Superior temporal gyrus (tissue), 1 donor: ENCODE data around the gene HSP90AB1.

Source experiments
- DNase-seq: peaks from one replicate; pipeline ENCODE4 v3.0.0-alpha.2; 2016; ENCODE audit errors: extremely low spot score

Gene HSP90AB1

DNA sequence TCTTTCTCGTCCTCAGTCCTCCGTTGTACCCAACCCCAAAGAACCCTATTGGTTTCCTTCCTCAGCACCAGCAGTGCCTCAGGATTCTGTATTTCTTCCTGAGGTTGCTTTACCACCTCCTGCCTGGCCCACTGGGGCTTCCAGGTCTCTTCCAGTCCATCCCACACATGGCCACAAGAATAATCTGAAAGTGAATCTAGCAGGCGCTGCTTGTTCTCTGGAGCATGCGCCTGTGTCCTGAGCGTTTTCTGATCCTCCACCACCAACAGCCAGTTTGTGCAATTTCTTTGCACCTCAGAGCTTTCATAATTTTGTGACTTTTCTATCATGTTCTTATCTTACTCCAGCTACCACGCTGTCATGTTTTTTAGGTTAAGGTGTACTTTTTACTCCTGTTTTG lies 11.6 kb upstream of the HSP90AB1 start:
- no peak for DNase-seq

DNA sequence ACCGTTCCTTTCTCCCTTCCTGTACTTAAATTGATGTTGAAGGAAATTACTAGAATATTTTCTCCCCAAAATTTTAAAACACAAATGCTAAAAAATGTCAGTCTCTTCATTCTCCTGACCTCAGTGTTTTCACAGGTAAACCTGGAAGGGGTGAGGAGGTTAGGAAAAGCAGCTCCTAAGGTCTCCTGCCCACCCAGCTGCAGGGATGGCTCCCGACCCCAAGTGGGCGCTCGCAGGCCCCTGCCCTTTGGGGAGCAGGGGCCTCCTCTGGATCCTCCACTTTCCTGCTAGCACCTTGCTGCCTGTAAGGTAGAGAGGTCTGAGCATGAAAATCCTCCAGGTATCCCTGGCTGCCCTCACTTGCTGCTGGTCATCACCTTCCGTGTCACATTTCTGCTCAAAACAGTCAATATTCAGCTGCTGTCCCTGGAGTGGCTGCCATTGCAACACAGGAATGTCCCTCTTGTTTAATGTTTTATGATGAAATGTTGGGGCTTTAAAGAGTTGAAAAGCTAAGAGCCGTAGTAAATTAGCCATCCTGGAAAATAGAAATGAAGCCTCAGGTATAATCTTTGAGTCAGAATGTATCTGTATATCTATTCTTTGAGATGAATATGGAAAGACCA lies 10.9 kb upstream of the HSP90AB1 start:
- no peak for DNase-seq

DNA sequence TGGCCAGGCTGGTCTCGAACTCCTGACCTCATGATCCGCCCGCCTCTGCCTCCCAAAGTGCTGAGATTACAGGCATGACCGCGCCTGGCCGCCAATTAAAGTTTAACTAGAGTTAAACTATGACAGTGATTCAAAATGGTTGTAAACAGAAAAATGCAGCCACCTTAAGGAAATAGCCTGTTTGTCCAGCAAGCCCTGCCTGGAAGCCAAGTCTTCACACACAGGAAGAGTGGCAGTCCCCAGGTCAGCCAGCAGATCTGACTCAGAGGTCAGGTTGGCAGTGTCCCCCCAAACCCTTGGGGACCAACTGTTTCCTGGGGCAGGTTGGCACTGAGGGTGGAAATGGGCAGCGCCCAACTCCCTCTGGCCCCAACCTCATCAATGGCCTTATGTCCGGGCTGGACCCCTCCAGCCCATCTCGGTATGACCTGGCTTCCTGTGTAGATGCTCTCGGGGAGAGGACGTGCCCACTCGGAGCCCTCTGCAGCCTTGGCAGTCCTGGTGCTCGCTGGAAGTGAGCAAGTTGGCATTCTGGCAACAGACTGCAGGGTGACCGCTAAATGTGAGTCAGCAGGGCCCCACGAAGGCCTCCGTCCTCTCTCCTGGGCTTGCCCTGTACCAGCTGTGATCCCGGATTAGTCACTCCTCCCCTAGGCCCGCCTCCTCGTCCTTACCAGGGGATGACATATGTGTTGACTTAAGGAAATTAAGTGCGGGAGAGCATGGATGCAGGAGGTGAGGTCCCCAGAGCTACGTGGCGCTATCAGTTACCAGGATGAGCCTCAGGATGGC lies 9.7 kb upstream of the HSP90AB1 start:
- DNase-seq = peak; percentile 79

DNA sequence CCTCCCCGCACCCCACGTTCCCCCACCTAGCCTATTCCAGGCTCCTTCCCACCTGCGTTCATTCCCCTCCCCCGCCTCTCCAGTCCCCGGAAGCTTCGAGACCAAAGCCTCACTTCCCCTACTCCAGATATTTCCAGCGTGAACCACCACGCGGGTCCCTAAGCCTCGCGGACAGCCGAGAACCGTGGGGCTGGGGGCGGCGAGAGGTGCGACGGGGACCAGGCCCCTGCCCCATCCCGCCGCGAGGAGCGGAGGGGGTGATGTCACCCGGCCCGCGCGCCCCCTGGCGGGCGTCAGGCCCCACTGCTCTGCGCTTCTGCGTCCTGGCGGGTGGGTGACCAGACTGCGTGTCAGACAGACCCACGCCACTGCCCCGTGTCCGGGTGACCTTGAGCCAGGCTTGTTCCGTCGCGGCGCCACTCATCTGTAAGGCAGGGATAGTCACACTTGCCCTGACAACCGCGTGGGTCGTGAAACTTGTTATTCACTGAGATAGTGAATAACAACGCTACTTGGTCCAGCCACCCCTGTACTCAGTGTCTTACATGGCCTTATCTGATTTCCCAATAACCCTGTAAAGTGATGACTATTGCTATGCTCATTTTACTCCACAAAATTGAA lies 9.0 kb upstream of the HSP90AB1 start:
- DNase-seq = peak; percentile 88

DNA sequence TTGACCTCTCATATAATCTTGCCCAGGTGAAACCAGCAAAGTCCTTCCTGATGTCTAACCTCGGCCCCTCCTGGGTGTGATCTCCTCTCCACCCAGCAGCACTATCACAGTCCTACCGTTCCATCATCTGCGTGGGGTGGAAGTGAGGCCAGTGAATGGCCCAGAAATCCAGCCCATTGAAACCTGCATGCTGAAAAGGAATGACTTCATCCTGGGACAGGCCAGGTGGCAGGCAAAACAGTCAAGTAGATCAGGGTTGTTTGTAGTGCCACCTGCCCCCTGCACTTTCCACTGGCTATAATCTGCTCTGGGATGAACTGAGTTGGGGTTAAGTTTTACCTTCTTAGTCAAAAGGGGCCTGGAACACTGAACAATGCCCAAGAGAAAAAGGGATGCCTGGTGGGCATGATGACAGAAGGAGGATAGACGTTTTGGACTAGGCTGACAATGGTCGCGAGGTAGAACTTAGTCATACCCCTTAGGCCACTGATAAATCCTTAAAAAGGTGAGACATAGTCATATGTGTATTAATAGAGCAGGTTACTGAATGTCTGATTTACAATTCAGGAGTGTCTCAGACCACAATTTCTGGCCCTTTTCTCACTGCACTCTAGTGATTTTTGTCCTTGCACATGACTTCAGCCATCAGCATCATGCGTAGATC lies 8.1 kb upstream of the HSP90AB1 start:
- no peak for DNase-seq

DNA sequence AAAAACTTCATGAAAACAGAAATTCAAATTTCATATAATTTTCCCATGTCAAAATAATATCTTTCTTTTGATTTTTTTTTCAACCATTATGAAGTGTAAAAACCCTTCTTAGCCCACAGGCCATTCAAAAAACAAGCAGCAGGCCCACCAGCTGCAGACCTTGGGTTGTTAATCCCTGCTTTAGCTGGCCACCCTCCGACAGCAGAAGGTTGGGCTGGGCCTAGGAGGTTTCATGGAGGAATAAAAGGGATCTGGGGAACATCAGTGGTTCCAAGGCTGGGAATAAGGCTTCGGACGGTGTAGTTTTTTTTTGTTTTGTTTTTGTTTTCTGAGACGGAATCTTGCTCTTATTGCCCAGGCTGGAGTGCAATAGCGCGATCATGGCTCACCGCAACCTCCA lies 3.6 kb upstream of the HSP90AB1 start:
- no peak for DNase-seq

DNA sequence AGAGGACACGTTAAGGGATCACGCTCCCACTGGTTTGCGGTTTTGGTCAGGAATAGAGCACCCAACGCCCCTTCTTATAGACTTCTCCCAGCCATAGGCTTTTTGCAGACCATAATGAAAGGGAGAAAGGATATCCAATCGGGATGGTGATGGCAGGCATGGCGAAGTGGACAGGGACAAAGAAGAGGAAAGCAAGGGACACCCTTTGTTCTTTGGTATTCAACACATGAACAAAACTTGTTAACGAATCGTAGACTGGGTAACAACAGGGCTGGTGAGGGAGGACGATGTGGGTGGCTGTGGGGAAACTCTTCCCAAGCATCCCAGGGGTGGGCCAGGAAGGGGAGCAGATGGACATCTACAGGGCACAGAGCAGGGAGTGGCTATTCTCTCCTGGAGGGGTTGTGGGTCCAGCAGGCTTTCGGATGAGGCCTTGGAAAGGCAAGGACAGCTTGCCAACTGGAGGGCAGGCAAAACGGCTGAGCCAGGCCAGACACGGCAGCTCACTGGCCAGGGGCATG lies 1.4 kb upstream of the HSP90AB1 start:
- no peak for DNase-seq

DNA sequence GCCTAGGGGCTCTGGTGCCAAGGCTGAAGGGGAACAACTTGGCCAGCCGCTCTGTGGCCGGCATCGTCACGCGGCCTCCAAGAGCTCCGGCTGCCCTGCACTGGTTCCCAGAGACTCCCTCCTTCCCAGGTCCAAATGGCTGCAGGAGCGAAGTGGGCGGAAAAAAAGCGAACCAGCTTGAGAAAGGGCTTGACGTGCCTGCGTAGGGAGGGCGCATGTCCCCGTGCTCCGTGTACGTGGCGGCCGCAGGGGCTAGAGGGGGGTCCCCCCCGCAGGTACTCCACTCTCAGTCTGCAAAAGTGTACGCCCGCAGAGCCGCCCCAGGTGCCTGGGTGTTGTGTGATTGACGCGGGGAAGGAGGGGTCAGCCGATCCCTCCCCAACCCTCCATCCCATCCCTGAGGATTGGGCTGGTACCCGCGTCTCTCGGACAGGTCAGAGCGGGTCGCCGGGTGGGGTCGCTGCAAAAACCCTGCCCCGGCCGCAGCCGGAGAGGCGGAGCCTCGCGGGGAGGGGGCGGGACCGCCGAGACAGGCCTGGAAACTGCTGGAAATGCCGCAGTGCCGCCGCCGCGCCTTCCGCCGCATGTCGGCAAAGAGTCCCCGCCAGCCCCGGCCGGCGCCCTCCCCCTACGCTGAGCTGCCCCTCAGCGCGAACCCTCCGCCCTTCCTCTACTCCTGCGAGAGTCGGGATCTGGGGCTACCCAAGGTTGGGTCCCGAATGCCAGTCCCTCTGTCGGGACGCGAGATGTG lies 814 bp upstream of the HSP90AB1 start:
- peak; percentile 78 for DNase-seq

DNA sequence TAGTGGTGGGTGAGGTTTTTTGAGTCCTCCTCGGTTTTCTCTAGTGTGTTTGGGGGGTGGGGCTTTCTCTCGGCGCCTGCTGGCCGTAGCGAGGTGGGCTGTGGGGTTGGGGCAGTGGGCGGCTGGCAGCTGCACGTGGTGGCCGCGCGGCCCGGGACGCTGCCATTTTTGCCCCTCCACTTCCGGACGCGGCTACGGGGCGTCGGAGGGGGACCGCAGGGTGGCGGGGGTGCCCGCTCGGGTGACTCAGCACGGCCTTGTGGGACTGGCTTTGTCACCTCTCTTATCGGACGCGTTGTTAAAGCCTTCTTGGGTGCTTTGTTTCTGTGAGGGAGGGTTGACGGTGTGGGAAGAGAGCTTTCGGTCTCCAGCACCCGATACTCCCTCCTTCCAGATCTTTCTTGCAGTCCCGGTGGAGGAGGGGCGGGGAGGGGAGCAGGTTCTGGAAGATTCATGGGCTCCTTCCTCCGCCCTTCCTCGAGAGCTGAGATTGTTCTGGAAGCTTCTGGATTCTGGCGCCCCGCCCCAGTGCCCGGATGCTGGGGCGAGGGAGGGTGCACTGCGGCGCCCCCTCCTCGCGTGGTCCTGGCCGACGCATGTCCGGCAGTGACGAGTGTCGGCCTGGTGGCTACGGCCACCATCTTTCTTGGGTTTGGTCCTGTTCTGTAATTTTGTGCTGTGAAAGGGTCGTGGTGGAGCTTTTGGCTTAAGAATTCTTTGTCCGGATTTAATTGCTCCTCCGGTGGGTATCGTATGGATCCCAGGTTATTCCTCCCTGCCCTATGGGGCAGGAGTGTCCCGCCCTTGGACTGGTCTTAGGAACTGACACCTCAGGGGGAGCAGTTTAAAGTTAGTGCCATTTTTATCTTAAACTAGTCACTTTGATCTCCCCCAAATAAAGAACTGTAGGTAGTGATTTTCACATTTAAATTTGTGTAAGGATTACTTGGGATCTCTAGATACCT lies 719 bp downstream of the HSP90AB1 start:
- DNase-seq = peak; percentile 70

DNA sequence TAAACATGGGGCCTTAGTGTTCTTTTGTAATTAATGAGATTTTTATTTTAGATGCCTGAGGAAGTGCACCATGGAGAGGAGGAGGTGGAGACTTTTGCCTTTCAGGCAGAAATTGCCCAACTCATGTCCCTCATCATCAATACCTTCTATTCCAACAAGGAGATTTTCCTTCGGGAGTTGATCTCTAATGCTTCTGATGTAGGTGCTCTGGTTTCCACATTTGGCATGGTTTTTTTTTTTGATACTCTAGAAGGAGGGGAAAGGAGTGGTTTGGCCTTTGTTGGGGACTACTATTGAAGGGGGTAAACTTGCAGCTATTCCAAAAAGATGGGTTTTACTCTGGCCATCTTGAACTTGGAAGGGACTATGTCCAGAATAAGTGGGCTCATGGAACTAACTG lies 1.7 kb downstream of the HSP90AB1 start:
- DNase-seq = no peak

DNA sequence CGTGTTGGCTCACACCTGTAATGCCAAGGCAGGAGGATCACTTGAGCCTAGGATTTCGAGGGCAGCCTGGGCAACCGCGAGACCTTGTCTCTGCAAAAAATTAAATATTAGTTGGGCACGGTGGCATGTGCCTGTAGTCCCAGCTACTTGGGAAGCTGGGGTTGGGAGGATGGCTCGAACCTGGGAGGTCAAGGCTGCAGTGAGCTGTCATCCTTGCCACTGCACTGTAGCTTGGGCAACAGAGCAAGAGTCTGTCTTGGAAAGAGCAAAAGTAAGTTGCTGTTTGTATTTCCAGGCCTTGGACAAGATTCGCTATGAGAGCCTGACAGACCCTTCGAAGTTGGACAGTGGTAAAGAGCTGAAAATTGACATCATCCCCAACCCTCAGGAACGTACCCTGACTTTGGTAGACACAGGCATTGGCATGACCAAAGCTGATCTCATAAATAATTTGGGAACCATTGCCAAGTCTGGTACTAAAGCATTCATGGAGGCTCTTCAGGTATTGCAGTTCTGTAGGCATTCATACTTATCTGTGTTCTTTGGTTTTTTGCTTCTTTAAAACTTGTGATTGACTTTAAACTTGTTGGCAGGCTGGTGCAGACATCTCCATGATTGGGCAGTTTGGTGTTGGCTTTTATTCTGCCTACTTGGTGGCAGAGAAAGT lies 2.3 kb downstream of the HSP90AB1 start:
- no peak for DNase-seq

DNA sequence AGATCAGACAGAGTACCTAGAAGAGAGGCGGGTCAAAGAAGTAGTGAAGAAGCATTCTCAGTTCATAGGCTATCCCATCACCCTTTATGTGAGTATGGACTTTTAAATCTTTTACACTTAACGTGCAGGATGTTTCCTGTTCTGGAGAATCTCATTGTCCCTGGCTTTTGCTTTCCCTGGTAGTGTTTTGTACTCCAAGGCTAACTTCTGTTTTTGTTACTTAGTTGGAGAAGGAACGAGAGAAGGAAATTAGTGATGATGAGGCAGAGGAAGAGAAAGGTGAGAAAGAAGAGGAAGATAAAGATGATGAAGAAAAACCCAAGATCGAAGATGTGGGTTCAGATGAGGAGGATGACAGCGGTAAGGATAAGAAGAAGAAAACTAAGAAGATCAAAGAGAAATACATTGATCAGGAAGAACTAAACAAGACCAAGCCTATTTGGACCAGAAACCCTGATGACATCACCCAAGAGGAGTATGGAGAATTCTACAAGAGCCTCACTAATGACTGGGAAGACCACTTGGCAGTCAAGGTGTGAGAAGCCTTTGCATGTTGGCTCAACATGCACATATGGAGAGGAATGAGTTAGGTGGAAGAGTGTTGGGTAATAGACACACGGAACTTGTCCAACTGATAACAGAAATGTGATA lies 3.3 kb downstream of the HSP90AB1 start:
- DNase-seq = no peak

DNA sequence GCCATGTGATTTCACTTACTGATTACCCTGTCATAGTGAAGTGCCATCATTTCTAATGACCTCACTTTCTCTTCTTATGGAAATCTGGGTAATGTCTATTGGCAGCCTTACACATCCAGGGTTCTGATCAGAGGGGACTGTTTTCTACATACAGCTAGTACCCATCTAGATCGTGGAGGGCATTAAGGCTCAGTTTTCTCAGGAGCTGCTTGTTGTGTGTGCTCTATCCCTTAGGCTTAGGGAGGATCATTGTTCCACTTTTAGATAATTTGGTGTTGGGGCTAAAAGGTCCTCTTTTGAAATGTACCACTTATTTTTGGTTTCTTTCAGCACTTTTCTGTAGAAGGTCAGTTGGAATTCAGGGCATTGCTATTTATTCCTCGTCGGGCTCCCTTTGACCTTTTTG lies 3.8 kb downstream of the HSP90AB1 start:
- no peak for DNase-seq

DNA sequence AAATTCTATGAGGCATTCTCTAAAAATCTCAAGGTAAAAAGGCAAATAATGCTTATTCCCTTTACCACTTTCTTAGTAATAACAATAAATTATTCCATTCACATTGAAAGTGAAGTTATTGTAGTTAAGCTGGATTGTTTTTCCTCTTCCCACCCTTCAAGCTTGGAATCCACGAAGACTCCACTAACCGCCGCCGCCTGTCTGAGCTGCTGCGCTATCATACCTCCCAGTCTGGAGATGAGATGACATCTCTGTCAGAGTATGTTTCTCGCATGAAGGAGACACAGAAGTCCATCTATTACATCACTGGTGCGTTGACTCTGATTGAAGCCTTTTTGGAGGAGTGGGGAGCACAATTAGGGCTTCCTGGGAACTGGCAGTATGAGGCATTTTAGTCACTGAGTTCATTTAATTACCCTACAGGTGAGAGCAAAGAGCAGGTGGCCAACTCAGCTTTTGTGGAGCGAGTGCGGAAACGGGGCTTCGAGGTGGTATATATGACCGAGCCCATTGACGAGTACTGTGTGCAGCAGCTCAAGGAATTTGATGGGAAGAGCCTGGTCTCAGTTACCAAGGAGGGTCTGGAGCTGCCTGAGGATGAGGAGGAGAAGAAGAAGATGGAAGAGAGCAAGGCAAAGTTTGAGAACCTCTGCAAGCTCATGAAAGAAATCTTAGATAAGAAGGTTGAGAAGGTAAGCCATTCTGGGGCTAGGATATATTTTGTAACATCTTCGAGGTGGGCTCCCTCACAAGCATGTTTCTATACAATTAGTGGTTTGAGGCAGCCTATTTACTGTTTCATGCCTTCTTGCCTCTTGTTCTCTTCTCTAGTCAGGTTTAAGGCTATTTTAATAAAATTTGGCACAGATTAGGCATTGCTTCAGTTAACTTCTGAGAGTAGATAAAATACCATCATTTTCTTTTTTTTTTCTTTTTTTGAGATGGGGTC lies 4.9 kb downstream of the HSP90AB1 start:
- no peak for DNase-seq

DNA sequence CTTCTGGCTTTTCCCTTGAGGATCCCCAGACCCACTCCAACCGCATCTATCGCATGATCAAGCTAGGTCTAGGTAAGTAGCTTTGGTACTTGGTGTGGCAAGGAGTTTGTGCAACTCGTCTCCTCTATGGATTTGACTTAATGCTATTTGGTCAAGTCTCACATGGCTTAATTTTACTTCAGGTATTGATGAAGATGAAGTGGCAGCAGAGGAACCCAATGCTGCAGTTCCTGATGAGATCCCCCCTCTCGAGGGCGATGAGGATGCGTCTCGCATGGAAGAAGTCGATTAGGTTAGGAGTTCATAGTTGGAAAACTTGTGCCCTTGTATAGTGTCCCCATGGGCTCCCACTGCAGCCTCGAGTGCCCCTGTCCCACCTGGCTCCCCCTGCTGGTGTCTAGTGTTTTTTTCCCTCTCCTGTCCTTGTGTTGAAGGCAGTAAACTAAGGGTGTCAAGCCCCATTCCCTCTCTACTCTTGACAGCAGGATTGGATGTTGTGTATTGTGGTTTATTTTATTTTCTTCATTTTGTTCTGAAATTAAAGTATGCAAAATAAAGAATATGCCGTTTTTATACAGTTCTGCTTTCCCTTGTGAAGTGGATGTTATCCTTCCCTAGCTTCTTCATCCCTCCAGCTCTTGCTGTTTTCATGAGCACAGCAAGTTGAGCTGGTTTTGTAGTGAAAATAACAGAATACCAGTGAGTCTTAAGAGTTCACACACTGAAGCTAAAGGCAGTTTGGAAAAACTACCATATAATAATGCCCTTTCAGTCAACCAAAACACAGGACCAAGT lies 6.6 kb downstream of the HSP90AB1 start:
- no peak for DNase-seq

DNA sequence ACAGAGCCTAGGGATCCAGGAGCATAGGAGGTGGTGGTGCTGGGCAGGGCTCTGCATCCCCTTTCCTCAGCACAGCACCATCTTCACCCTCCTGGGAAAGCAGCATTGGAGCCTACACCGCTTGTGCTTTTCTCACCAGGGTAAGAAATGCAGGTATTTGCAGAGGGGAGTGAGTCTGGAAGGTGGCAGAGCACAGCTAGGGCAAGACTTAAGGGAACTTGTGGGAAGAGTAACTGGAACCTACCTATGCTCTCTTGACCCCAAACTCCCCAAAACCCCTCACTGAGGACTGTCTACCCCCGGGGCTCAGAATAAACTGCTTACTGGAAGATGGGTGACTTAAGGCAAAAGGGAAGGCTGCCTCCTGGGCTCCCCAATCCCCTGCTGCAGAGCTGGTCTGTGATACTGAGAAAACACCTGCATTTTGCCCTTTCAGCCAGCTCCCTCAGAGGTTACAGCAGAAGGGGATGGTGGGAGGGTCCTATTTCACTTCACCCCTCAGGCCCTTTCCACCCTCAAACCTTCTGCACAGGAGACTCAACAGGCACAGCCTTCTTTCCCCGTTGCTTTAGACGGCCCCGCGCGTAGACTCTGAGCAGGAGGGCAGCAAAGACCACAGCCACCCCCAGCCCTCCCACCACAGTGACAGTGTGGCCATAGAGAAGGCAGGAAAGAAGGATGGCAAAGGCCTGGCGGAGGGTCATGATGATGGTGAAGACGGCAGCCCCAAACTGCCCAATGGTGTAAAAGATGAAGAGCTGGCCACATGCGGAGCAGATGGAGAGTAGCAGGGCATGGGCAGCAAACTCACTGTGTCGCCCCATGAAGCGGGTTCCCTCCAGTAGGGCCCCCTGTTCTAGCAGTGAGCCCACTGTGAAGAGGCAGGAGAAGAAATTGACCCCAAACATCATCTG lies 7.5 kb downstream of the HSP90AB1 start:
- no peak for DNase-seq
